Spleen (tissue), 7 donors: ENCODE data around the gene COX7C.

Experiments
- CTCF ChIP-seq, 11 experiments: fragments of 200-600 bp in 7 of 11; fragments of 450-650 bp in 4 of 11; sonication (generic) in 4 of 11; IDR thresholded peaks in 8 of 11; conservative IDR thresholded peaks in 3 of 11; 1 replicate in 7 of 11; 2 replicates in 4 of 11; pipeline versions ENCODE4 v1.4.0 to v1.8.0; 2016 to 2021; ENCODE audit warnings: antibody characterized with exemption in 11 of 11, inconsistent platforms in 4 of 11, mild to moderate bottlenecking in 1 of 11
- POLR2A ChIP-seq, 3 donors: fragments of 450-650 bp; IDR thresholded peaks; one replicate each; pipeline ENCODE4 v1.5.1; 2017; ENCODE audit warnings: antibody characterized with exemption in 3 of 3, mild to moderate bottlenecking in 1 of 3
- POLR2AphosphoS5 ChIP-seq, 3 donors: sonication (generic); formaldehyde crosslinking; IDR thresholded peaks; one replicate each; pipeline ENCODE4 v1.5.1; 2017; ENCODE audit warnings: antibody characterized with exemption in 3 of 3
- donor health status: DM: no; HTN: no; CAD: no; lungs with moderate emphysema.
- donor health status: DM: no; HTN: no; CAD: no.
- donor health status: DM: no; HTN: no; CAD: no.

- no peak for TF ChIP-seq POLR2A (IDR thresholded peaks at IDR 0.05)
- TF ChIP-seq CTCF (IDR thresholded peaks at IDR 0.05 in 8 of 11, conservative IDR thresholded peaks at IDR 0.05 in 3 of 11) = no peak
- no peak for TF ChIP-seq POLR2AphosphoS5 (IDR thresholded peaks at IDR 0.05)
These were observed 4.3 kb upstream of the COX7C start for GRCh38 chr5:86613455-86613854.
